Loucy (cell line): ENCODE data around the gene HSPG2.

Source experiments
- EZH2phosphoT487 ChIP-seq: fragments of 200-600 bp; IDR thresholded peaks from 2 replicates; pipeline ENCODE4 v1.6.1; 2018; ENCODE audit warnings: antibody characterized with exemption, mild to moderate bottlenecking, moderate library complexity, borderline replicate concordance
- TF ChIP-seq, protein P1 (sequence below): fragments of 200-600 bp; sonication (generic); conservative IDR thresholded peaks from 2 replicates; pipeline ENCODE4 v1.5.1; 2014; ENCODE audit warnings: mild to moderate bottlenecking, antibody characterized with exemption, low read length

GRCh38 chr1:21930629-21931170 lies 6.4 kb downstream of the HSPG2 start:
- TF ChIP-seq, protein P1, sequence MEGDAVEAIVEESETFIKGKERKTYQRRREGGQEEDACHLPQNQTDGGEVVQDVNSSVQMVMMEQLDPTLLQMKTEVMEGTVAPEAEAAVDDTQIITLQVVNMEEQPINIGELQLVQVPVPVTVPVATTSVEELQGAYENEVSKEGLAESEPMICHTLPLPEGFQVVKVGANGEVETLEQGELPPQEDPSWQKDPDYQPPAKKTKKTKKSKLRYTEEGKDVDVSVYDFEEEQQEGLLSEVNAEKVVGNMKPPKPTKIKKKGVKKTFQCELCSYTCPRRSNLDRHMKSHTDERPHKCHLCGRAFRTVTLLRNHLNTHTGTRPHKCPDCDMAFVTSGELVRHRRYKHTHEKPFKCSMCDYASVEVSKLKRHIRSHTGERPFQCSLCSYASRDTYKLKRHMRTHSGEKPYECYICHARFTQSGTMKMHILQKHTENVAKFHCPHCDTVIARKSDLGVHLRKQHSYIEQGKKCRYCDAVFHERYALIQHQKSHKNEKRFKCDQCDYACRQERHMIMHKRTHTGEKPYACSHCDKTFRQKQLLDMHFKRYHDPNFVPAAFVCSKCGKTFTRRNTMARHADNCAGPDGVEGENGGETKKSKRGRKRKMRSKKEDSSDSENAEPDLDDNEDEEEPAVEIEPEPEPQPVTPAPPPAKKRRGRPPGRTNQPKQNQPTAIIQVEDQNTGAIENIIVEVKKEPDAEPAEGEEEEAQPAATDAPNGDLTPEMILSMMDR, result no peak
- no peak for TF ChIP-seq EZH2phosphoT487
